HG03442 (cell line): Measurements from ENCODE around the gene SLC5A8.
"Not testable (repeated sequence)": the region's sequence is repeated elsewhere in the genome, so short reads cannot be mapped to it uniquely, and the experiment has no call there.

ENCODE experiments used
- ATAC-seq: cut with Tn5 transposase; IDR thresholded peaks from one replicate; pipeline ENCODE4 v1.9.1; 2021; ENCODE audit warnings: mild to moderate bottlenecking, moderate library complexity; ENCODE audit not compliant: unreplicated experiment

The SLC5A8 gene

DNA sequence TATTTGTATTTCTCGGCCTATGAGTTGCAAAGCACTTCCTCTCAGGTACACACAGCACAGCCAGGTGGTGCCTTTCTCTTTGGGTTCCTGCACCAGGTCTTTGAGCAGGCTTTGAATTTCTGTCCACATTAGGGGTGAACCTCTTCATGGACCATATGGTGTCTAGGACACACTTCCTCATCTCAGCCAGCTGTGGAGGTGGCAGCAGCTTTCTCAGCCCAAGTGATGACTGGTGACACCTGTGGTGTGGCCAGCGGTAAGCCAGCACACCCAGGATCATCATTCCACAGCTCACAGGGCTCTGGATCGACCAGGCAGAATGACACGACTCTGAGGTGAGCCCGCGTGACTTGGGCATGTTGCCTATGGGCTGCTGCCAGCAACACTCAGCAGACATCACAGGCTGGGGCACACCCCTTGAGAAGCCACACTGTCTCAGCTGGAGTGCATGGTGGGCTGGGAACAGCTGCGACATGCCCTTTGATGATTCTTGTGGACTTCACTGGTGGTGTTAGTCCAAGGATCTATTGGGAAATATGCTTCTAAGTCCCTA lies 36.8 kb downstream of the SLC5A8 start:
- ATAC-seq, result no peak

DNA sequence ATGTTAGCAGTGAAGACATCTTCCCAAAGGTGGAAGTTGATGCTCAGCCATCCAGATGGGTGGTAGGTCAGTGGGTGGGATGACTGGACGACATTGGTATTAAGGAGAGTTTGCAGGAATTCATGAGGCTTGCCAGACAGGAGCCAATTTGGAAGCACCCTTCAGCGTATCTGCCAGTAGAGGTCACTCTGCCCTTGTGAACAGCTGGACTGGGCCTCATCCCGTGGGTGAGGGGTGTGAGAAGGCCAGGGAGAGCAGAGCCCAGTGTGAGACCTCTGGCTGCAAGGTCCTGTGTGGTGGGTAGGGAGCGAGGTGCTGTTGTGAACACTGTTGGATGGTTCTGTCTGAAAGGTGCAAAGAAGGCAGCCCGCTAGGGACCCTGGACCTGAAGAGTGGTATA lies 37.7 kb downstream of the SLC5A8 start:
- no peak for ATAC-seq

DNA sequence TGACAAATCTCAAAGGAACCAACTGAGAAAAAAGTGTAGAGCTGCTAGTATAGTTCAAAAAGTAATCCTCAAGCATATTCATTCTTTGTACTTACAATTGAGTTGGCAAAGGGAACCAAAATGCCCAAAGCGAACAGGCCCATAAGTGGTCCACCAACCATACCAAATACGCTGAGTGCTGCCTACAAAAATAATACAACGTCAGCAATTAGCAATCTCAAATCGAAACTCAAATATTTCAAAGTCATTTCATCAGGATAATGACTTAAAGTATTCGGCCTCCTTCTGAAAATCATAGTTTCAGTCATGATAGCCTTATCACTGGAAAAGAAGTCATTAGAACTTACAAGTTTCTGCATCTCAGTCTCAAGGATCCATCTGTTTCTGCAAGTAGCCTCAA lies 42.0 kb downstream of the SLC5A8 start:
- no peak for ATAC-seq

DNA sequence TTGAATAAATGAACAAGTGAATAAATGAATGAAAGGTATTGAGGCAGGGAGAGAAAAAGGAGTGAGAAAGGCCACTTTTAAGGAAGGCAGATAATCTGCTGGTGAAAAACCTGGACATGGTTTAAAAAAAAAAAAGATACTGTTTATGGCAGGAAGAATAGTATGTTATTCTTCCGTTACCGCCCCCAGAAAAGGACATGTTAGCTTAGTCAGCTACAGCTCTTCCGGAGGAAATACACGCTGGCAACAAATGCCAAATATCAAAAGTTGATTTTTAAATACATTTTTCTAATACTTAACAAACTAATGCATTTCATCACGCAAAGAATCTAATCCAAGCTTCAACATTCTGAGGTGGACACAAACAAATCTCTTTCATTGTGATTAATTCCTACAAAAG lies 43.2 kb downstream of the SLC5A8 start:
- ATAC-seq, result no peak

- no peak for ATAC-seq
Observed at GRCh38 chr12:101165319-101165718, 44.7 kb downstream of the SLC5A8 start.

- not testable (repeated sequence) for ATAC-seq
Observed at GRCh38 chr12:101145777-101146431, 64.1 kb downstream of the SLC5A8 start.

- no peak for ATAC-seq
Observed at GRCh38 chr12:101127521-101128219, 82.4 kb downstream of the SLC5A8 start.

- ATAC-seq, result no peak
Observed at GRCh38 chr12:101117842-101118241, 92.2 kb downstream of the SLC5A8 start.

- no peak for ATAC-seq
Observed at GRCh38 chr12:101116911-101117310, 93.1 kb downstream of the SLC5A8 start.

GRCh38 chr12:101115326-101115725 lies 94.7 kb downstream of the SLC5A8 start:
- peak; percentile 50 for ATAC-seq

DNA sequence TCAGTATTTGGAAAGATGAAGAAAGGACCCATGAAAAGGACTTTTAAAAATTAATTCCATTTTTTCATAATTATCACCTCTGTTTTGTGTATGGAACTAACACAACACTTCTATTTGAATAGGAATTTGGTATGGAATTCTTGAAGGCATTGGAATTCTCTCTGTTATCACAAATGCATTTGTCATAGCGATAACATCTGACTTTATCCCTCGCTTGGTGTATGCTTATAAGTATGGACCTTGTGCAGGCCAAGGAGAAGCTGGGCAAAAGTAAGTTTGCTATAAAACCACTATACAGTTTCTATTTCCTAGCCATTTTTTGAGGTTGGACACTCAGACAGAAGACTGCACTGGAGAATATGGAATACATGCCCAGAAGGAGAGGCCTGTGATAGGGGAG lies 98.6 kb downstream of the SLC5A8 start:
- no peak for ATAC-seq

DNA sequence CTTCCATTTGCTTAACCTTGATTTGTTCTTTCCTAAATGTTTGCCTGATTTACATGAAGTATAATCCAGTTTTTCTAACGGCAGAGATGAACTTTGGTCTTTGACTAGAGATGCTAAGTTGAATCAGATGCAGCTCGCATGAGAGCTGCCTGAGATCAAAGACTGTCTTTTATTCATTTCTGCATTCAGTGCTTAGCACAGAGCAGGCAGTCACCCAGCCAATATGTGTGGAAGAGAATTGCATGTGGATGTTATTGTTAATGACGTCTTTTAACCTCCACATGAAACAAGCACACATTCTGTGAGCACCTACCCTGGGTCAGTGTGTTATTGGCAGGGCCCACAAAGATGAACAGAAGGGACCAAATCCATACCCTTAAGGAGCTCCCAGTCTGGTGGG lies 99.2 kb downstream of the SLC5A8 start:
- ATAC-seq, result no peak

GRCh38 chr12:101108130-101108529 lies 101.9 kb downstream of the SLC5A8 start:
- ATAC-seq, result no peak

DNA sequence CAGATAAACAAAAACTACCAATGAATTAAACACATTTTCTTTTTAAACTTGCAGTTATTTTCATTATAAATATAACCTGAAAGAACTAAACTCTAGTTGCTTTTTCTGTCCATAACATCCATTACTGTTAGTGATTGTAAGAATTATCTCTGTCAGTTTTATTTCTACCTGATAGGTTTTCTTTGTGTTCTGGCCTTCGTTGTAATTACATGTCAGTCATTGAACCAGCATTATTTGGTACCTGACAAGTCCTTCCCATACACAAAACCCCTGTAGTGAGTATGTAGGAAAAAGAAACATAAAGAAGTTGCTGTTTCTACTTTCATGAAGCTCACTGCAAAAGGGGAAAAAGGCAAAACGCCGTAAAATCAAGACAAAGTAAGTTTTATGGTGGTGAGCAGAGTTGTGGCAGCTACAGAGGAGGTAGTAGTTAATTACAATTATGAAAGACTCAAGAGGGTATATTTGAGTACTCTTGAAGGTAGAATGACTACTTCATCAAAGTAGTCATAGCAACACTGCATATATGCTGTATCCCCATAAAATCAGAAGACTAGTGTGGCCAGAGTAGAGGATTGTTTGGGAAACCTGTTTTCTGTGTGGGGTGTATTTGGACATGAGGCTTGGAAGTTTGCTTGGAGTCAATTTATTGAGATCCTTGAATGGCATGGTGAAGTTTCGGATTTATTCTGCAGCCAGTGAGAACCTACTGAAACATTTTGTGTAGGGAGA lies 102.8 kb downstream of the SLC5A8 start:
- no peak for ATAC-seq
